Measurements from ENCODE around the gene AKT2.
"Not testable (repeated sequence)": the region's sequence is repeated elsewhere in the genome, so short reads cannot be mapped to it uniquely, and the experiment has no call there.

AKT2 gene

GRCh38 chr19:40219721-40220276 lies 65.3 kb downstream of the AKT2 start:
- Histone ChIP-seq H3K9ac (ENCODE audit: low read length) (no peak overlapping the region), H3K27ac (ENCODE audit: low read depth, low read length) (no peak overlapping the region), H3K36me3 (ENCODE audit: insufficient read depth, low read length) (no peaks in the 10 kb centered on the region), H3K9me3 (ENCODE audit: low read length) (no peaks in the 10 kb centered on the region), H3K27me3 (ENCODE audit: control insufficient read depth in 1 of 2, insufficient read depth in 2 of 2, low read length in 2 of 2) (peaks cover 38 to 79% of the 10 kb centered on the region in 2 donors), H3K4me1 (ENCODE audit: insufficient read depth, low read length) (no peaks in the 10 kb centered on the region), H3K4me3 (ENCODE audit: low read depth in 1 of 2, low read length in 2 of 2) (no peak overlapping the region)

GRCh38 chr19:40219029-40219428 lies 66.1 kb downstream of the AKT2 start:
- not testable (repeated sequence) for H3K9me3 ChIP-seq (ENCODE audit: low read length); H3K27ac ChIP-seq (ENCODE audit: low read depth, low read length); H3K4me3 ChIP-seq (ENCODE audit: low read depth in 1 of 2, low read length in 2 of 2); H3K36me3 ChIP-seq (ENCODE audit: insufficient read depth, low read length); H3K4me1 ChIP-seq (ENCODE audit: insufficient read depth, low read length); H3K9ac ChIP-seq (ENCODE audit: low read length)
- peaks cover 30 to 72% of the 10 kb centered on the region in 2 donors for H3K27me3 ChIP-seq (ENCODE audit: control insufficient read depth in 1 of 2, insufficient read depth in 2 of 2, low read length in 2 of 2)

- peaks cover 23 to 64% of the 10 kb centered on the region in 2 donors for H3K27me3 ChIP-seq (ENCODE audit: control insufficient read depth in 1 of 2, insufficient read depth in 2 of 2, low read length in 2 of 2)
- H3K9ac ChIP-seq (ENCODE audit: low read length) = no peak within 1 kb of the TSS
- no peaks in the 10 kb centered on the region for H3K4me1 ChIP-seq (ENCODE audit: insufficient read depth, low read length)
- no peaks in the 10 kb centered on the region for H3K9me3 ChIP-seq (ENCODE audit: low read length)
- no peak within 1 kb of the TSS for H3K27ac ChIP-seq (ENCODE audit: low read depth, low read length)
- no peak within 1 kb of the TSS for H3K4me3 ChIP-seq (ENCODE audit: low read depth in 1 of 2, low read length in 2 of 2)
- no peaks in the 10 kb centered on the region for H3K36me3 ChIP-seq (ENCODE audit: insufficient read depth, low read length)
Observed at GRCh38 chr19:40217934-40218890, 66.9 kb downstream of the AKT2 start, which contains the start of gene TTC9B. Gene TTC9B, minus strand, starts transcription at chr19:40218384. Its CDS starts 3 bp downstream, at chr19:40218381.

GRCh38 chr19:40217027-40217810 lies 67.9 kb downstream of the AKT2 start:
- Histone ChIP-seq H3K27me3 (ENCODE audit: control insufficient read depth in 1 of 2, insufficient read depth in 2 of 2, low read length in 2 of 2) (peaks cover 21 to 54% of the 10 kb centered on the region in 2 donors), H3K9me3 (ENCODE audit: low read length) (no peaks in the 10 kb centered on the region), H3K9ac (ENCODE audit: low read length) (no peak overlapping the region)

GRCh38 chr19:40216777-40217026 lies 68.4 kb downstream of the AKT2 start:
- no peak overlapping the region for H3K27ac ChIP-seq (ENCODE audit: low read depth, low read length)
- no peaks in the 10 kb centered on the region for H3K4me1 ChIP-seq (ENCODE audit: insufficient read depth, low read length)
- peaks cover 21 to 52% of the 10 kb centered on the region in 2 donors for H3K27me3 ChIP-seq (ENCODE audit: control insufficient read depth in 1 of 2, insufficient read depth in 2 of 2, low read length in 2 of 2)
- no peaks in the 10 kb centered on the region for H3K36me3 ChIP-seq (ENCODE audit: insufficient read depth, low read length)
- H3K9me3 ChIP-seq (ENCODE audit: low read length) = no peaks in the 10 kb centered on the region
- H3K9ac ChIP-seq (ENCODE audit: low read length) = no peak overlapping the region
- no peak overlapping the region for H3K4me3 ChIP-seq (ENCODE audit: low read depth in 1 of 2, low read length in 2 of 2)

More at GRCh38 chr19:40217027-40217810, 67.9 kb downstream of the AKT2 start:
- H3K4me3 ChIP-seq (ENCODE audit: low read depth in 1 of 2, low read length in 2 of 2) = no peak overlapping the region
- no peak overlapping the region for H3K27ac ChIP-seq (ENCODE audit: low read depth, low read length)
- H3K36me3 ChIP-seq (ENCODE audit: insufficient read depth, low read length) = no peaks in the 10 kb centered on the region
- no peaks in the 10 kb centered on the region for H3K4me1 ChIP-seq (ENCODE audit: insufficient read depth, low read length)

- H3K27ac ChIP-seq (ENCODE audit: low read depth, low read length) = no peak overlapping the region
- no peak overlapping the region for H3K4me3 ChIP-seq (ENCODE audit: low read depth in 1 of 2, low read length in 2 of 2)
- no peak overlapping the region for H3K9ac ChIP-seq (ENCODE audit: low read length)
- H3K4me1 ChIP-seq (ENCODE audit: insufficient read depth, low read length) = no peaks in the 10 kb centered on the region
- peaks cover 21 to 52% of the 10 kb centered on the region in 2 donors for H3K27me3 ChIP-seq (ENCODE audit: control insufficient read depth in 1 of 2, insufficient read depth in 2 of 2, low read length in 2 of 2)
- peaks cover under 1% of the 10 kb centered on the region for H3K36me3 ChIP-seq (ENCODE audit: insufficient read depth, low read length)
- no peaks in the 10 kb centered on the region for H3K9me3 ChIP-seq (ENCODE audit: low read length)
Observed at GRCh38 chr19:40216013-40216776, 69.0 kb downstream of the AKT2 start.

GRCh38 chr19:40214936-40215335 lies 70.2 kb downstream of the AKT2 start:
- H3K27ac ChIP-seq (ENCODE audit: low read depth, low read length) = no peak overlapping the region
- H3K27me3 ChIP-seq (ENCODE audit: control insufficient read depth in 1 of 2, insufficient read depth in 2 of 2, low read length in 2 of 2) = peaks cover 21 to 41% of the 10 kb centered on the region in 2 donors
- H3K4me3 ChIP-seq (ENCODE audit: low read depth in 1 of 2, low read length in 2 of 2) = no peak overlapping the region
- H3K36me3 ChIP-seq (ENCODE audit: insufficient read depth, low read length) = peaks cover 8% of the 10 kb centered on the region
- no peaks in the 10 kb centered on the region for H3K9me3 ChIP-seq (ENCODE audit: low read length)
- H3K4me1 ChIP-seq (ENCODE audit: insufficient read depth, low read length) = no peaks in the 10 kb centered on the region
- H3K9ac ChIP-seq (ENCODE audit: low read length) = no peak overlapping the region

GRCh38 chr19:40213882-40214570 lies 71.1 kb downstream of the AKT2 start:
- peaks cover 16% of the 10 kb centered on the region for H3K36me3 ChIP-seq (ENCODE audit: insufficient read depth, low read length)
- no peak overlapping the region for H3K4me3 ChIP-seq (ENCODE audit: low read depth in 1 of 2, low read length in 2 of 2)

GRCh38 chr19:40213251-40213829 lies 71.8 kb downstream of the AKT2 start:
- no peak overlapping the region for H3K4me3 ChIP-seq (ENCODE audit: low read depth in 1 of 2, low read length in 2 of 2)
- H3K9me3 ChIP-seq (ENCODE audit: low read length) = no peaks in the 10 kb centered on the region
- no peak overlapping the region for H3K9ac ChIP-seq (ENCODE audit: low read length)
- no peaks in the 10 kb centered on the region for H3K4me1 ChIP-seq (ENCODE audit: insufficient read depth, low read length)
- H3K27me3 ChIP-seq (ENCODE audit: control insufficient read depth in 1 of 2, insufficient read depth in 2 of 2, low read length in 2 of 2) = peaks cover 16 to 25% of the 10 kb centered on the region in 2 donors
- H3K36me3 ChIP-seq (ENCODE audit: insufficient read depth, low read length) = peaks cover 19% of the 10 kb centered on the region
- no peak overlapping the region for H3K27ac ChIP-seq (ENCODE audit: low read depth, low read length)

More at GRCh38 chr19:40213882-40214570, 71.1 kb downstream of the AKT2 start:
- no peaks in the 10 kb centered on the region for H3K9me3 ChIP-seq (ENCODE audit: low read length)
- no peak overlapping the region for H3K9ac ChIP-seq (ENCODE audit: low read length)
- H3K4me1 ChIP-seq (ENCODE audit: insufficient read depth, low read length) = no peaks in the 10 kb centered on the region
- H3K27me3 ChIP-seq (ENCODE audit: control insufficient read depth in 1 of 2, insufficient read depth in 2 of 2, low read length in 2 of 2) = peaks cover 21 to 31% of the 10 kb centered on the region in 2 donors
- no peak overlapping the region for H3K27ac ChIP-seq (ENCODE audit: low read depth, low read length)

- no peak overlapping the region for H3K4me3 ChIP-seq (ENCODE audit: low read depth in 1 of 2, low read length in 2 of 2)
- H3K9me3 ChIP-seq (ENCODE audit: low read length) = no peaks in the 10 kb centered on the region
- peaks cover 0 to under 1% of the 10 kb centered on the region in 2 donors for H3K27me3 ChIP-seq (ENCODE audit: control insufficient read depth in 1 of 2, insufficient read depth in 2 of 2, low read length in 2 of 2)
- no peak overlapping the region for H3K9ac ChIP-seq (ENCODE audit: low read length)
- H3K36me3 ChIP-seq (ENCODE audit: insufficient read depth, low read length) = peaks cover 19% of the 10 kb centered on the region
- H3K4me1 ChIP-seq (ENCODE audit: insufficient read depth, low read length) = no peaks in the 10 kb centered on the region
- no peak overlapping the region for H3K27ac ChIP-seq (ENCODE audit: low read depth, low read length)
Observed at GRCh38 chr19:40210889-40211288, 74.3 kb downstream of the AKT2 start.
